Activated naive CD4-positive, alpha-beta T cell treated with Interleukin-2 at 50 U/mL for 16 hours (primary cell): ENCODE results near the gene PLXND1.
"Not testable (repeated sequence)": the region's sequence is repeated elsewhere in the genome, so short reads cannot be mapped to it uniquely, and the experiment has no call there.

Experiments
- DNase-seq: peaks from one replicate; pipeline ENCODE4 v3.0.0-alpha.2; 2020

PLXND1 gene

GRCh38 chr3:129519896-129520715 is 86.4 kb downstream of the PLXND1 start:
- DNase-seq: no peak

- no peak for DNase-seq
Measured at GRCh38 chr3:129519449-129519848, 87.0 kb downstream of the PLXND1 start.

- DNase-seq: no peak
Measured at GRCh38 chr3:129518581-129518980, 87.9 kb downstream of the PLXND1 start.

GRCh38 chr3:129518038-129518561 is 88.4 kb downstream of the PLXND1 start:
- no peak for DNase-seq

GRCh38 chr3:129517516-129517915 is 89.0 kb downstream of the PLXND1 start:
- no peak for DNase-seq

- DNase-seq: not testable (repeated sequence)
Measured at GRCh38 chr3:129515821-129516432, 90.5 kb downstream of the PLXND1 start.

GRCh38 chr3:129515108-129515820 is 91.2 kb downstream of the PLXND1 start:
- not testable (repeated sequence) for DNase-seq

- no peak for DNase-seq
Measured at GRCh38 chr3:129514563-129514962, 91.9 kb downstream of the PLXND1 start.

GRCh38 chr3:129514110-129514509 is 92.4 kb downstream of the PLXND1 start:
- DNase-seq: no peak

GRCh38 chr3:129513705-129514104 is 92.8 kb downstream of the PLXND1 start:
- no peak for DNase-seq

GRCh38 chr3:129512595-129512994 is 93.9 kb downstream of the PLXND1 start:
- DNase-seq: no peak

- DNase-seq: no peak
Measured at GRCh38 chr3:129507181-129507831, 99.2 kb downstream of the PLXND1 start.

GRCh38 chr3:129506231-129506742 is 100.2 kb downstream of the PLXND1 start:
- DNase-seq: no peak

GRCh38 chr3:129505341-129505740 is 101.1 kb downstream of the PLXND1 start:
- no peak for DNase-seq
